GM21381 (cell line): Measurements from ENCODE around the gene ZNF579.
"Not testable (repeated sequence)": the region's sequence is repeated elsewhere in the genome, so short reads cannot be mapped to it uniquely, and the experiment has no call there.

Source experiments
- ATAC-seq: cut with Tn5 transposase; IDR thresholded peaks from one replicate; pipeline ENCODE4 v1.9.1; 2021; ENCODE audit warnings: mild to moderate bottlenecking, moderate library complexity; ENCODE audit not compliant: unreplicated experiment

Gene ZNF579

GRCh38 chr19:55573929-55574328 lies 6.7 kb downstream of the ZNF579 start:
- not testable (repeated sequence) for ATAC-seq

DNA sequence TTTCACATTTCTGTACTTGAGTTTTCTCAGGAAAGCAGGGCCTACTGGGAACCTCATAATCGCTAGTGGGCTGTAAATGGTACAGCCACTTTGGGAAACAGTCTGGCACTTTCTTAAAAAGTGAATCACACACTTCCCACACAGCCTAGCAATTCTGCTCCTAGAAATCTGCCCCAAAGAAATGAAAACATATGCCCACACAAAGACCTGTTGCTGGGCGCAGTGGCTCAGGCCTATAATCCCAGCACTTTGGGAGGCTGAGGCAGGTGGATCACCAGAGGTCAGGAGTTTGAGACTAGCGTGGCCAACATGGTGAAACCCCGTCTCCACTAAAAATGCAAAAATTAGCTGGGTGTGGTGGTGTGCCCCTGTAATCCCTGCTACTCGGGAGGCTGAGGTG lies 11.2 kb downstream of the ZNF579 start:
- not testable (repeated sequence) for ATAC-seq

DNA sequence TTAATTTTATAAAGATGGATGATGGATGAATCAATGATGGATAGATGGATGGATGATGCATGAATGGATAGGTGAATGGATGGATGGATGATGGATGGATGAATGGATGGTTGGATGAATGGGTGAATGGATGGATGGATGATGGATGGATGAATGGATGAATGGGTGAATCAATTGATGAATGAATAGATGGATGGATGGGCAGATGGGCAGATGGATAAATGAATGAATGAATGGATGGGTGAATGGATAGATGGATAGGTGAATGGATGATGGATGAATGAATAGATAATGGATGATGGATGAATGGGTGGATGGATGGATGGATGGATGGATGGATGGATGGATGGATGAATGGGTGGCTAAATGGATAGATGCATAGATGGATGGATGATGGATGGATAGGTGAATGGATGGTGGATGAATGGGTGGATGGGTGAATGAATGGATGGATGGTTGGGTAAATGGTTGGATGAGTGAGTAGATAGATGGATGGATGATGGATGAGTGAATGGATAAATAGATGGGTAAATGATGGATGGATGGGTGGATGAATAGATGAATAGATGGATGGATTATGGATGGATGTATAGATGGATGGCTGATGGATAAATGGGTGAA lies 12.8 kb downstream of the ZNF579 start:
- no peak for ATAC-seq

DNA sequence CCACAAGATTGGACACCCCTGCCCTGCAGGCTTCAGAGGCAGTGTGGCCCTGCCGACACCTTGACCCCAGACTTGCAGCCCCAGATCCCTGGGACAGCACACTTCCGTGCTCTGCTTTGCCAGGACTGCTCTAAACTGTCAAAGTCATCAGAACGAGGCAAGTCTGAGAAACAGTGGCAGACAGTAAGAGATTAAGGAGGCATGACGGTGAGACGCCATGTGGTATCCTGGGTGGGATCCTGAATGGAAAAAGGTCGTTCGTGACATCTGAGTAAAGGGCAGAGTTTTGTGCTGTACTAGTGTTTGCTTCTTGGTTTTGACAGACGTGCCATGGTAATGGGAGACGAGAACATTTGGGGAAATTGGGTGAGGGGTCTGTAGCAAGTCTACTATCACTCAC lies 13.8 kb downstream of the ZNF579 start:
- ATAC-seq: no peak

- no peak for ATAC-seq
These were observed 17.4 kb downstream of the ZNF579 start for GRCh38 chr19:55563261-55563690.

- no peak for ATAC-seq
These were observed 21.0 kb downstream of the ZNF579 start for GRCh38 chr19:55559684-55560083.

DNA sequence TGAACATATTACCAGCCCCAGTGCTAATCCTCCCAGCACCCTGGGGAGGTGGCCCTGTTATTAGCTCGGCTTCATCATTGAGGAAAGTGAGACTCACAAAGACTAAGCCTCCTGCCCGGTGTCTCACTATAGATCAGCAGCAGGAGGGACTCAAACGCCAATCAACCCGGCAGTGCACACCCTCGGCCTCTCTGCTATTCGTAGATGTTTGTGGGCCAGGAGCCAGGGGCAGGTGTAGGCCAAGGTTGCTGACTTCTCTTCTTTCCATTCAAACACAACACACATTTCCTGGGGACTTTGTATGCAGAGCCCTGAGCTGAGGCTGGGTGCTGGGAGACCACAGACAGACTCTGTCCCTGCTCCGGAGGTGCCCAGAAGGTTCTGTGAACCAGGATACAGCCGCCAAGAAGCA lies 25.9 kb downstream of the ZNF579 start:
- ATAC-seq: no peak

DNA sequence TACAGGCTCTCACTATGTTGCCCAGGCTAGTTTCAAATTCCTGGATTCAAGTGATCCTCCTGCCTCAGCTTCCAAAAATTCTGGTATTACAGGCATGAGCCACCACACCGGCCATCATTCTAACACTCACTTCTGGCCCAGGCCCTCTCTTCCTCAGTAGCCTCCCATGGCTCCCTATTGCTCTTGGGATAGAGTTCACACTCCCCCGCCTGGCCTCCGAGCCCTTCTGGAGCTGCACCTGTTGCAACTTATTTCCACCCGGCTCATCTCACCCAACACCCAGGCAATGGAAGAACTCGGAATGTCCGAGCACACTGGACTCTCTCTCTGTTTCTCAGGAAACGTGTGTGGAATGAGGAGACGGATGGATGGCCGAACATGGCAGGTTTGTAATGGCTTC lies 26.3 kb downstream of the ZNF579 start:
- no peak for ATAC-seq

- no peak for ATAC-seq
These were observed 27.1 kb downstream of the ZNF579 start for GRCh38 chr19:55553217-55554182.

- no peak for ATAC-seq
These were observed 28.0 kb downstream of the ZNF579 start for GRCh38 chr19:55552620-55553019.

DNA sequence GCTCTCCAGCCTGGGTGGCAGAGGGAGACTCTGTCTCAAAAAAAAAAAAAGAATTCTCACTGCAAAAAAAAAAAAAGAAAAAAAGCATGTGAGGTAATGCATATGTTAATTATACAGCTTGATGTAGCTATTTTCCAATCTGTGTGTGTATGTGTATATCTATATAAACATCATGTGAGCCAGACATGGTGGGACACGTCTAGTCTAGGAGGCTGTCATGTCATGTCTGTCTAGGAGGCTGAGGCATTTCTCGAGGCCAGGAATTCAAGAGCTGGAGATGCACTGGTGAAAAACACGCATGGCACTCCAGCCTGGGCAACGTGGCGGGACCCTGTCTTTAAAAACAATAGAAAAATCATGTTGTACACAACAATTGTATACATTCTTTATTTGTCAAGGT lies 28.4 kb downstream of the ZNF579 start:
- ATAC-seq: no peak

DNA sequence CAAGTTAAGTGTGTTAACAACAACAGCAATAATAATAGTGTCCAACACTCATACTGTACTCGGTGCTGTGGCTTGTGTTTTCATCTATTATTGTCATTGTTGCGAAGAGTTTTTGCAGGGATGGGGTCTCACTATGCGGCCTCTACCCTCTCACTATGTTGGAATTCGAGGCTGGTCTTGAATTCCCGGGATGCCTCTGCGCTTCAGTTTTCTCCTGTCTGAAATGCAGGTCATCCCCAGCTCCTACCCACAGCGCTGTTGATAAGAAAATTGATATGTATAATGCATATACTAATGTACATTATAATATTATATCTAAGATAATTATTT lies 30.4 kb downstream of the ZNF579 start:
- no peak for ATAC-seq

GRCh38 chr19:55549500-55550320 lies 30.9 kb downstream of the ZNF579 start:
- no peak for ATAC-seq

DNA sequence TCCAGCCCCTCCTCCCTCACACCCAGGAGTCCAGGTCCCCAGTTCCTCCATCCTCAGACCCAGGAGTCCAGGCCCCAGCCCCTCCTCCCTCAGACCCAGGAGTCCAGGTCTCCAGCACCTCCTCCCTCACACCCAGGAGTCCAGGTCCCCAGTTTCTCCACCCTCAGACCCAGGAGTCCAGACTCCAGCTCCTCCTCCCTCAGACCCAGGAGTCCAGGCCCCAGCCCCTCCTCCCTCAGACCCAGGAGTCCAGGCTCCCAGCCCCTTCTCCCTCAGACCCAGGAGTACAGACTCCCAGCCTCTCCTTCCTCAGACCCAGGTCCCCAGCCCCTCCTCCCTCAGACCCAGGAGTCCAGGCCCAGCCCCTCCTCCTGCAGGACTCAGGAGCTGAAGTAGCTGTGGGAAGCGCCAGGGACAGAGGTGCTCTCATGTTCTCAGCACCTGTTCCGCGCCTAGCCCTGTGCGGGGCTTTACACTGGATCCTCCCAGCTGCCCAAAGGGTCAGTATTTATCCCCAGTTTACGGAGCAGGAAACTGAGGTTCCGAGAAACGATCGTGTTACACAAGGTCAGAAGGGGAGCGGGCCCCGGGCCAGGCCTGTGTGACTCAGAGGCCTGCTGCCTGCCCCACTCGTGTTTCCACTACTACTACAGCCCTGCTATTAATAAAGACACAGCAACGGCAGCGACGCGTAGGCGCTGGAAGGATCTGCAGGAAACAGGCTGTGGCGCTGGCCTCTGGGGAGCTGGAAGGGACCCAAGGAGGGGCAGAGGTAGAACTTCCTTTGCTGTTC lies 33.6 kb downstream of the ZNF579 start:
- no peak for ATAC-seq

- ATAC-seq: no peak
These were observed 34.6 kb downstream of the ZNF579 start for GRCh38 chr19:55546011-55546410.

- ATAC-seq: no peak
These were observed 35.2 kb downstream of the ZNF579 start, which contains the start of gene SBK3 for GRCh38 chr19:55545443-55545842. Gene SBK3, minus strand, starts transcription at chr19:55545543. Its CDS starts 0 bp downstream, at chr19:55545543.

- ATAC-seq: no peak
These were observed 35.7 kb downstream of the ZNF579 start for GRCh38 chr19:55544776-55545439.

DNA sequence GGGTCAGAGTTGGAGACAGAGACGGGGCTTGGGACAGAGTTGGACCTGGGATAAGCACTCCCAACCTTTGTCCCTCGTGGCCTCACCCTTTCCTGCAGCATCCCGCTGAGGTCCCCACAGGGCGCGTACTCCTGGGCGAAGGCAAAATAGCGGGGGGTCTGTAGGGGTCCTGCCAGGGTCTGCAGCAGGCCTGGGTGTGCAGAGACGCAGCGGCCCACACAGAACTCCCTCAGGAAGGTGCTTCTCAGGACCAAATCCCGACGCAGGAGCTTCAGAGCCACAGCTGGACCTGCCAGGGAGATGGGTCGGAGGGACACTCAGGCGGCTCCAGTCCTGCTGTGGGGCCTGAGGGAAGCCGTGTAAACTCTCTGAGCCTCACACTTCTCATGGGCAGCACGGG lies 36.6 kb downstream of the ZNF579 start:
- ATAC-seq: no peak

DNA sequence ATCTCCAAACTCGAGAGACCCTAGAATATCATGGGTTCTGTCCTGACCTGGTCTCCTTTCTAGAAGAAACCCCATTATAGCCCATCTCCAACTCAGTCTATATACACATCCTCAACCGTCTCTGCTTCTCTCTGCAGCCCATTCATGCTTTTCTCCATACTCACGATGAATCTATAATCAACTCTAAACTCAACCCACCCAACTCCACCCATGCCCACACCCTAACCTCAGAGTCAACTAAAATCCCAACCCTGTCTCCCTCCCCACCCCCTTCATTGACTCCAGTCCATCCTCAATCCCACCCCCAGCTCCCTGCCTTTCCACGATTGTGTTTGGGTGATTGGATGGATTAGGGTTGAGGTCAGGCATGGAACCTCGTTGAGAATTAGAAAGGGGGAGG lies 37.1 kb downstream of the ZNF579 start:
- ATAC-seq: no peak

DNA sequence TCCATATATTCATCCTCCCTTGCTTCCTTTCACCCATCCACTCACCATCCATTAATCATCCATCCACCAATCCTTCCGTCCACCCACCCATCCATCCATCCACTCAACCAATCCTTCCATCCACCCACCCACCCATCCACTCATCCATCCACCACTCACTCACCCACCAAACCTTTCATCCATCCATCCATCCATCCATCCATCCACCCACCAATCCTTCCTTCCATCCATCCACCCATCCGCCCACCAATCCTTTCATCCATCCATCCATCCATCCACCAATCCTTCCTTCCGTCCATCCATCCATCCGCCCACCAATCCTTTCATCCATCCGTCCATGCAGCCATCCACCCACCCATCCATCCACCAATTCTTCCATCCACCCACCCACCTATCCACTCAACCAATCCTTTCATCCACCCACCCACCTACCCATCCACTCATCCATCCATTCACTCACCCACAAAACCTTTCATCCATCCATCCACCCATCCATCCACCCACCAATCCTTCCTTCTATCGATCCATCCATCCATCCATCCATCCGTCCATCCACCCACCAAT lies 38.3 kb downstream of the ZNF579 start:
- ATAC-seq: no peak
